HepG2 (cell line): ENCODE results near the gene SERPINA6. TPM values are rescaled to one million over a fixed set of nuclear protein-coding genes. Genes with fewer than 3 reads are reported as not detected.

Source experiments
- ADNP ChIP-seq: sonication (generic); formaldehyde crosslinking; IDR thresholded peaks from 2 replicates; pipeline ENCODE4 v1.4.0; 2020; ENCODE audit warnings: missing genetic modification reagents
- AHDC1 ChIP-seq: sonication (generic); formaldehyde crosslinking; IDR thresholded peaks from 2 replicates; pipeline ENCODE4 v1.5.1; 2020; ENCODE audit warnings: mild to moderate bottlenecking, missing genetic modification reagents, borderline replicate concordance
- HNF1B ChIP-seq: sonication (generic); formaldehyde crosslinking; IDR thresholded peaks from 2 replicates; pipeline ENCODE4 v1.5.1; 2020; ENCODE audit warnings: mild to moderate bottlenecking, moderate library complexity, missing genetic modification reagents
- MYNN ChIP-seq: sonication (generic); formaldehyde crosslinking; IDR thresholded peaks from 2 replicates; pipeline ENCODE4 v1.4.0; 2020; ENCODE audit warnings: mild to moderate bottlenecking, low read depth, missing genetic modification reagents
- NCOA1 ChIP-seq: sonication (generic); formaldehyde crosslinking; IDR thresholded peaks from 2 replicates; pipeline ENCODE4 v1.9.0; 2021; ENCODE audit warnings: missing genetic modification reagents
- NFIC ChIP-seq: IDR thresholded peaks from 2 replicates; pipeline ENCODE4 v1.6.1; 2012; ENCODE audit warnings: mild to moderate bottlenecking, low read length, inconsistent platforms
- NR2F6 ChIP-seq, 2 experiments: IDR thresholded peaks; 2 replicates each; pipeline ENCODE4 v1.6.1; 2016; ENCODE audit warnings: antibody characterized with exemption in 1 of 2, mild to moderate bottlenecking in 1 of 2
- PHB2 ChIP-seq: fragments of 450-650 bp; IDR thresholded peaks from 2 replicates; pipeline ENCODE4 v1.6.1; 2018; ENCODE audit not compliant: partially characterized antibody
- PITX1 ChIP-seq: sonication (generic); formaldehyde crosslinking; IDR thresholded peaks from 2 replicates; pipeline ENCODE4 v1.5.1; 2020; ENCODE audit warnings: mild to moderate bottlenecking, missing genetic modification reagents
- SALL1 ChIP-seq: sonication (generic); formaldehyde crosslinking; IDR thresholded peaks from 2 replicates; pipeline ENCODE4 v1.8.0; 2022; ENCODE audit warnings: mild to moderate bottlenecking, missing genetic modification reagents
- SP140L ChIP-seq: sonication (generic); formaldehyde crosslinking; IDR thresholded peaks from 2 replicates; pipeline ENCODE4 v1.4.0; 2020; ENCODE audit warnings: missing genetic modification reagents, borderline replicate concordance
- TBP ChIP-seq: sonication (generic); formaldehyde crosslinking; IDR thresholded peaks from 2 replicates; pipeline ENCODE4 v1.5.0; 2020; ENCODE audit warnings: missing genetic modification reagents
- TOE1 ChIP-seq: sonication (generic); formaldehyde crosslinking; IDR thresholded peaks from 2 replicates; pipeline ENCODE4 v1.4.0; 2020; ENCODE audit warnings: mild to moderate bottlenecking, missing genetic modification reagents
- XRCC5 ChIP-seq: fragments of 200-400 bp; formaldehyde crosslinking; optimal IDR thresholded peaks from 2 replicates; pipeline ENCODE3; 2017; ENCODE audit warnings: mild to moderate bottlenecking, low read length
- ZMYM3 ChIP-seq: sonication (generic); formaldehyde crosslinking; IDR thresholded peaks from 2 replicates; pipeline ENCODE4 v1.5.1; 2020; ENCODE audit warnings: mild to moderate bottlenecking, missing genetic modification reagents
- ZNF296 ChIP-seq: sonication (generic); formaldehyde crosslinking; conservative IDR thresholded peaks from 2 replicates; pipeline ENCODE4 v1.5.0; 2020; ENCODE audit warnings: mild to moderate bottlenecking, missing genetic modification reagents
- ZNF512 ChIP-seq: sonication (generic); formaldehyde crosslinking; IDR thresholded peaks from 2 replicates; pipeline ENCODE4 v1.4.0; 2020; ENCODE audit warnings: mild to moderate bottlenecking, missing genetic modification reagents
- ZNF546 ChIP-seq: sonication (generic); formaldehyde crosslinking; conservative IDR thresholded peaks from 2 replicates; pipeline ENCODE4 v1.8.1; 2023; ENCODE audit warnings: mild to moderate bottlenecking, missing genetic modification reagents
- ZNF788 ChIP-seq: sonication (generic); formaldehyde crosslinking; IDR thresholded peaks from 2 replicates; pipeline ENCODE4 v1.5.0; 2020; ENCODE audit warnings: mild to moderate bottlenecking, missing genetic modification reagents, borderline replicate concordance
- polyA plus RNA-seq, 8 experiments: library from polyadenylated mRNA; depleted of rRNA in 3 of 8; stranded (reverse) in 7 of 8; unstranded in 1 of 8; fragments of >200 nt; fragmentation: Illumina TruSeq in 4 of 8; extraction: Trizol in 4 of 8; gene quantifications; 2 replicates each; pipeline versions ENCODE4 v1.2.1 to v1.2.3, GENCODE V29; 2011 to 2016; ENCODE audit warnings: low read depth in 4 of 8, missing spikeins in 1 of 8, mixed read lengths in 1 of 8; ENCODE audit not compliant: insufficient read depth in 1 of 8
- total RNA-seq, 5 experiments: library from RNA; depleted of rRNA; stranded (reverse); fragments of >200 nt; fragmentation: Illumina TruSeq; extraction: Trizol; gene quantifications; 2 replicates each; pipeline ENCODE4 v1.2.3, GENCODE V29; 2016; ENCODE audit warnings: low read depth in 1 of 5

Gene SERPINA6
- total and polyA plus RNA-seq, 2 of the 13 experiments (the other 11 are each of a cell fraction or from before 2014, with no cell fraction given), result 260 to 333 TPM

- TF ChIP-seq SALL1 (CRISPR knock-in tag) (0 out of 2 replicates have a peak, but pooled peaks have one; percentile 3), TBP (CRISPR knock-in tag) (no peak), TOE1 (CRISPR knock-in tag) (no peak), ZMYM3 (CRISPR knock-in tag) (peak; percentile 78), ZNF546 (no peak), PITX1 (CRISPR knock-in tag) (no peak), AHDC1 (CRISPR knock-in tag) (peak; percentile 42; the same call in 1 of the 2 replicates), ZNF512 (no peak), HNF1B (CRISPR knock-in tag) (no peak), ZNF296 (CRISPR knock-in tag) (no peak), PHB2 (no peak), XRCC5 (no peak), SP140L (no peak), MYNN (no peak), NCOA1 (CRISPR knock-in tag) (0 out of 2 replicates have a peak, but pooled peaks have one; percentile 31), ADNP (peak; percentile 69; the same call in 1 of the 2 replicates), NFIC (no peak), NR2F6 (IDR thresholded peaks at IDR 0.05) (0 out of 2 replicates have a peak, but pooled peaks have one; percentile 18), NR2F6 (CRISPR knock-in tag; IDR thresholded peaks at IDR 0.05) (no peak), ZNF788 (CRISPR knock-in tag) (0 out of 2 replicates have a peak, but pooled peaks have one; percentile 24)
Measured at GRCh38 chr14:94295360-94296180, 27.6 kb downstream of the SERPINA6 start (continued).
